Activated CD8-positive, alpha-beta memory T cell treated with anti-CD3 and anti-CD28 coated beads for 48 hours (primary cell): ENCODE data around the gene AAK1.
"Not testable (repeated sequence)": the region's sequence is repeated elsewhere in the genome, so short reads cannot be mapped to it uniquely, and the experiment has no call there.

Experiments used
- DNase-seq, 3 experiments: peaks; one replicate each; pipeline ENCODE4 v3.0.0-alpha.2; 2020; ENCODE audit warnings: low read depth in 2 of 3, low spot score in 2 of 3

Gene AAK1

GRCh38 chr2:69628325-69629021 is 15.1 kb downstream of the AAK1 start:
- DNase-seq: no peak

GRCh38 chr2:69625078-69625795 is 18.3 kb downstream of the AAK1 start:
- no peak for DNase-seq

- no peak for DNase-seq
These were observed 18.9 kb downstream of the AAK1 start for GRCh38 chr2:69624611-69625010.

- DNase-seq: no peak
These were observed 19.4 kb downstream of the AAK1 start for GRCh38 chr2:69624131-69624530.

GRCh38 chr2:69623236-69623635 is 20.3 kb downstream of the AAK1 start:
- DNase-seq: no peak

- DNase-seq: not testable (repeated sequence)
These were observed 20.7 kb downstream of the AAK1 start for GRCh38 chr2:69622805-69623204.

GRCh38 chr2:69622017-69622540 is 21.5 kb downstream of the AAK1 start:
- not testable (repeated sequence) for DNase-seq

- no peak for DNase-seq
These were observed 22.1 kb downstream of the AAK1 start for GRCh38 chr2:69621440-69621839.

GRCh38 chr2:69620870-69621269 is 22.7 kb downstream of the AAK1 start:
- no peak for DNase-seq

- no peak for DNase-seq
These were observed 23.8 kb downstream of the AAK1 start for GRCh38 chr2:69619725-69620124.

GRCh38 chr2:69618362-69618761 is 25.2 kb downstream of the AAK1 start:
- no peak for DNase-seq

- DNase-seq: no peak
These were observed 25.8 kb downstream of the AAK1 start for GRCh38 chr2:69617744-69618143.

- DNase-seq: no peak
These were observed 26.8 kb downstream of the AAK1 start for GRCh38 chr2:69616755-69617154.

GRCh38 chr2:69615969-69616368 is 27.6 kb downstream of the AAK1 start:
- DNase-seq: no peak

- DNase-seq: no peak
These were observed 28.4 kb downstream of the AAK1 start for GRCh38 chr2:69615078-69615625.

GRCh38 chr2:69612707-69613106 is 30.8 kb downstream of the AAK1 start:
- no peak for DNase-seq

GRCh38 chr2:69612200-69612599 is 31.3 kb downstream of the AAK1 start:
- no peak for DNase-seq

- no peak for DNase-seq
These were observed 35.4 kb downstream of the AAK1 start for GRCh38 chr2:69608109-69608508.

GRCh38 chr2:69606771-69607170 is 36.8 kb downstream of the AAK1 start:
- DNase-seq: not testable (repeated sequence)

GRCh38 chr2:69605284-69605683 is 38.3 kb downstream of the AAK1 start:
- DNase-seq: no peak

GRCh38 chr2:69604836-69605235 is 38.7 kb downstream of the AAK1 start:
- no peak for DNase-seq

GRCh38 chr2:69604026-69604678 is 39.4 kb downstream of the AAK1 start:
- no peak for DNase-seq
